GM23248 (cell line): ENCODE results near the gene TAS2R5.

Experiments used
- EZH2 ChIP-seq: fragments of 200-600 bp; sonication (generic); IDR thresholded peaks from 2 replicates; pipeline ENCODE4 v1.6.1; 2018; ENCODE audit warnings: antibody characterized with exemption, mild to moderate bottlenecking; ENCODE audit not compliant: insufficient read depth, poor library complexity, severe bottlenecking
- EZH2phosphoT487 ChIP-seq: fragments of 200-600 bp; sonication (generic); IDR thresholded peaks from 2 replicates; pipeline ENCODE4 v1.6.1; 2018; ENCODE audit warnings: antibody characterized with exemption, moderate library complexity, mild to moderate bottlenecking, low read depth; ENCODE audit not compliant: insufficient read depth

DNA sequence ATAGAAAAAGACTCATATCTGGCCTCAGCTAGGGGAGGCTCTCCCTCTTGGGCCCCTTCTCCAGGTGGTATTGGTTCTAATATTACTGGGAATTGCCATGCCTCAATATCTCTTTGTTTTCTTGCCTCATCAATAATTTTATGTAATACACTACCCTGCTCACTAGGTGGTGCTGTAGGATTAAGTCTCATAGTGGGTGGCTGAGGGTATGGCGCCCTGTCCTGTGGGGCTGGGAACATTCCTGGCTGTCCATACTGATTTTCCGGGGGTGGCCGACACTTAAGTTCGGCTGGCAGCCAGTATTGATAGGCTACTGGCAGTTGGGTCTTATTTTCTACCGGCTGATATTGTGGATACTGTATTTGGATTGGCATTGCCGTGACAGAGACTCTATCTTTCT lies 35.1 kb upstream of the TAS2R5 start:
- TF ChIP-seq EZH2 (no peak), EZH2phosphoT487 (no peak)
